ENCODE results near the gene EEF1AKMT2. TPM values are rescaled to one million over a fixed set of nuclear protein-coding genes. Genes with fewer than 3 reads are reported as not detected.

Gene EEF1AKMT2
- total RNA-seq, 1 donor from 2014 or later: 41.0 TPM

DNA sequence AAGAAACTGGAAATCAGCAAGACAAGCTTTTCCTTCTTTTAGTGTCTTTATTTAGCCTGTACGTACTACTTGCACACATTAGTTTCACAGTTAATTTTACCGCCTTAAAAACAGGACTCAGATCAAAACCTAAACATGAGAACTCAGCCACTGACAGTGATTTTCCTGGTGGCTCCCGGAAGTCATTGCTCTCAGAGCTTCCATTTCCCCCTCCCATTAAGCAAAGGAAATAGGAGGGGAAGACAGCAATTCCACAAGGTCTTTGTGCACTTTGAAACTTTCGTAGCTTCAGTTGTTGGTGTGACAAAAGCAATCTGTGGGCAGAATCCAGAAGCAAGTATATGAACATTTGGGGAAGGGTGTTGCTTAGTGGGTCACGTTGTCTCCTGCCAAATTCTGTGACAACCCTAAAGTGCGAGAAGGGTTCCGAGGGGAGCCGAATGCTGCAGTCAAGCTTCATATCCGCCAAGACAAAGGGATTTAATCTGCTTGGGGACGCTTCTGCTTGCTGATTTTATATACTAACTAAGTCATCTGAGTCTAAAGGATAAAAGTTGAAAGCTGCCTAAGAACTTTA, 77.9 kb downstream of the EEF1AKMT2 start:
- Histone ChIP-seq H3F3A (ENCODE audit: low read depth) (peaks cover 24% of the 10 kb centered on the region), H3K79me2 (ENCODE audit: low read depth) (peaks cover 92% of the 10 kb centered on the region), H4K20me1 (ENCODE audit: low read depth) (peaks cover 93% of the 10 kb centered on the region), H2AFZ (replicated peaks) (no peak overlapping the region), H3K36me3 (no peaks in the 10 kb centered on the region), H3K4me1 (peaks cover 37% of the 10 kb centered on the region), H3K4me2 (no peak overlapping the region), H3K9ac (peak overlapping the region; percentile 28), H3K4me3 (no peak overlapping the region), H3K27me3 (no peaks in the 10 kb centered on the region), H3K9me3 (ENCODE audit: low read depth) (no peaks in the 10 kb centered on the region), H3K27ac (peak overlapping the region; percentile 70)
- Mint-ChIP-seq H3K27ac (peak overlapping the region; percentile 43), H3K4me3 (no peak overlapping the region), H3K36me3 (no peaks in the 10 kb centered on the region), H3K27me3 (ENCODE audit: insufficient read depth, low read depth) (no peaks in the 10 kb centered on the region), H3K9me3 (no peaks in the 10 kb centered on the region), H3K4me1 (peaks cover 77% of the 10 kb centered on the region)
- DNase-seq (ENCODE audit: low spot score): no peak
- TF ChIP-seq EZH2phosphoT487 (IDR thresholded peaks at IDR 0.05) (no peak), EZH2 (IDR thresholded peaks at IDR 0.05) (no peak)
- TF ChIP-seq, protein P1, sequence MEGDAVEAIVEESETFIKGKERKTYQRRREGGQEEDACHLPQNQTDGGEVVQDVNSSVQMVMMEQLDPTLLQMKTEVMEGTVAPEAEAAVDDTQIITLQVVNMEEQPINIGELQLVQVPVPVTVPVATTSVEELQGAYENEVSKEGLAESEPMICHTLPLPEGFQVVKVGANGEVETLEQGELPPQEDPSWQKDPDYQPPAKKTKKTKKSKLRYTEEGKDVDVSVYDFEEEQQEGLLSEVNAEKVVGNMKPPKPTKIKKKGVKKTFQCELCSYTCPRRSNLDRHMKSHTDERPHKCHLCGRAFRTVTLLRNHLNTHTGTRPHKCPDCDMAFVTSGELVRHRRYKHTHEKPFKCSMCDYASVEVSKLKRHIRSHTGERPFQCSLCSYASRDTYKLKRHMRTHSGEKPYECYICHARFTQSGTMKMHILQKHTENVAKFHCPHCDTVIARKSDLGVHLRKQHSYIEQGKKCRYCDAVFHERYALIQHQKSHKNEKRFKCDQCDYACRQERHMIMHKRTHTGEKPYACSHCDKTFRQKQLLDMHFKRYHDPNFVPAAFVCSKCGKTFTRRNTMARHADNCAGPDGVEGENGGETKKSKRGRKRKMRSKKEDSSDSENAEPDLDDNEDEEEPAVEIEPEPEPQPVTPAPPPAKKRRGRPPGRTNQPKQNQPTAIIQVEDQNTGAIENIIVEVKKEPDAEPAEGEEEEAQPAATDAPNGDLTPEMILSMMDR (IDR thresholded peaks at IDR 0.05): no peak

- Histone ChIP-seq H3K4me2 (no peak overlapping the region), H3K27me3 (no peaks in the 10 kb centered on the region), H2AFZ (replicated peaks) (no peak overlapping the region), H3F3A (ENCODE audit: low read depth) (peaks cover 26% of the 10 kb centered on the region), H3K27ac (no peak overlapping the region), H3K79me2 (ENCODE audit: low read depth) (peaks cover 92% of the 10 kb centered on the region), H3K36me3 (no peaks in the 10 kb centered on the region), H4K20me1 (ENCODE audit: low read depth) (peaks cover 93% of the 10 kb centered on the region), H3K4me1 (peaks cover 37% of the 10 kb centered on the region), H3K9me3 (ENCODE audit: low read depth) (no peaks in the 10 kb centered on the region), H3K4me3 (no peak overlapping the region), H3K9ac (no peak overlapping the region)
- H3K36me3 Mint-ChIP-seq: no peaks in the 10 kb centered on the region
- no peaks in the 10 kb centered on the region for H3K9me3 Mint-ChIP-seq
- no peak overlapping the region for H3K4me3 Mint-ChIP-seq
- DNase-seq (ENCODE audit: low spot score): no peak
- peaks cover 78% of the 10 kb centered on the region for H3K4me1 Mint-ChIP-seq
- H3K27me3 Mint-ChIP-seq (ENCODE audit: insufficient read depth, low read depth): peaks cover 3% of the 10 kb centered on the region
- TF ChIP-seq, protein P1 (IDR thresholded peaks at IDR 0.05): no peak
- no peak for TF ChIP-seq EZH2phosphoT487 (IDR thresholded peaks at IDR 0.05)
- TF ChIP-seq EZH2 (IDR thresholded peaks at IDR 0.05): no peak
- H3K27ac Mint-ChIP-seq: peak overlapping the region; percentile 35
These were observed 78.8 kb downstream of the EEF1AKMT2 start for GRCh38 chr10:124712704-124713407.

DNA sequence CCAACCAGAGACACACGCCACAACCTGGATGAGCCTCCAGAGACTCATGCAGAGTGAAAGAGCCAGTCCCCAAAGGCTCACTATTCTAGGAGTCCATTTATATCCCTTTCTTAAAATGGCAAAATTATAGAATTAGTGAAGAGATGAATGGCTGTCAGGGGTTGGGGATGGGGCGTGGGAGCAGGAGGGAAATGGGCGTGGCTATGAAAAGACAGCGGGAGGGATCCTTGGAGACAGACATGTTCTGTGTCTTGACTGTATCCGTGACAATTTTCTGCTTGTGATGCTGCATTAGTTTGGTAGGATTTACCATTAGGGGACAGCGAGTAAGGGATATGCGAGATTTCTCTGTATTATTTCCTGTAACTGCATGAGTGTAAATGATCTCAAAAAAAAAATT, 80.5 kb downstream of the EEF1AKMT2 start:
- Mint-ChIP-seq H3K9me3 (no peaks in the 10 kb centered on the region), H3K36me3 (peaks cover 1% of the 10 kb centered on the region), H3K4me3 (no peak overlapping the region), H3K4me1 (peaks cover 68% of the 10 kb centered on the region), H3K27me3 (ENCODE audit: insufficient read depth, low read depth) (peaks cover 3% of the 10 kb centered on the region), H3K27ac (no peak overlapping the region)
- peaks cover 26% of the 10 kb centered on the region for H3F3A ChIP-seq (ENCODE audit: low read depth)
- H3K4me2 ChIP-seq: no peak overlapping the region
- peaks cover 34% of the 10 kb centered on the region for H3K4me1 ChIP-seq
- TF ChIP-seq EZH2 (IDR thresholded peaks at IDR 0.05): no peak
- TF ChIP-seq, protein P1 (IDR thresholded peaks at IDR 0.05): no peak
- no peak for TF ChIP-seq EZH2phosphoT487 (IDR thresholded peaks at IDR 0.05)
- no peaks in the 10 kb centered on the region for H3K27me3 ChIP-seq
- H3K27ac ChIP-seq: no peak overlapping the region
- H3K36me3 ChIP-seq: no peaks in the 10 kb centered on the region
- H3K9ac ChIP-seq: no peak overlapping the region
- no peak for DNase-seq (ENCODE audit: low spot score)
- no peak overlapping the region for H3K4me3 ChIP-seq
- no peak overlapping the region for H2AFZ ChIP-seq (replicated peaks)
- no peaks in the 10 kb centered on the region for H3K9me3 ChIP-seq (ENCODE audit: low read depth)
- peaks cover 92% of the 10 kb centered on the region for H4K20me1 ChIP-seq (ENCODE audit: low read depth)
- H3K79me2 ChIP-seq (ENCODE audit: low read depth): peaks cover 86% of the 10 kb centered on the region

All from neural progenitor cell (in vitro differentiated cells).